ENCODE measurements around the gene RPS14. TPM values are rescaled to one million over a fixed set of nuclear protein-coding genes. Genes with fewer than 3 reads are reported as not detected.

Gene RPS14
- total and polyA plus RNA-seq, 2 donors = 3,141 to 4,031 TPM

GRCh38 chr5:150402229-150402773 lies 47.2 kb downstream of the RPS14 start:
- DNase-seq (ENCODE audit: low read depth in 6 of 9, low spot score in 9 of 9) = no peak
- Histone ChIP-seq H3K9me3 (ENCODE audit: control insufficient read depth in 2 of 2, insufficient read depth in 1 of 2, low read length in 1 of 2) (no peaks in the 10 kb centered on the region), H3K4me1 (ENCODE audit: control insufficient read depth in 2 of 2, insufficient read depth in 2 of 2, low read length in 2 of 2) (no peaks in the 10 kb centered on the region), H3K36me3 (ENCODE audit: control insufficient read depth in 2 of 2, insufficient read depth in 2 of 2, low read length in 1 of 2) (peaks cover 81 to 87% of the 10 kb centered on the region in 2 donors), H3K27ac (ENCODE audit: low read depth in 1 of 2, low read length in 1 of 2) (no peak overlapping the region), H3K27me3 (ENCODE audit: control insufficient read depth in 2 of 2, insufficient read depth in 1 of 2, low read length in 1 of 2) (no peaks in the 10 kb centered on the region), H3K4me3 (ENCODE audit: low read length in 2 of 2) (no peak overlapping the region)
- 94% methylated on average over 4 of the region's 4 CpGs for WGBS

- H3K4me1 ChIP-seq (ENCODE audit: control insufficient read depth in 2 of 2, insufficient read depth in 2 of 2, low read length in 2 of 2) = no peaks in the 10 kb centered on the region
These were observed 47.9 kb downstream of the RPS14 start for GRCh38 chr5:150401376-150402228.

DNA sequence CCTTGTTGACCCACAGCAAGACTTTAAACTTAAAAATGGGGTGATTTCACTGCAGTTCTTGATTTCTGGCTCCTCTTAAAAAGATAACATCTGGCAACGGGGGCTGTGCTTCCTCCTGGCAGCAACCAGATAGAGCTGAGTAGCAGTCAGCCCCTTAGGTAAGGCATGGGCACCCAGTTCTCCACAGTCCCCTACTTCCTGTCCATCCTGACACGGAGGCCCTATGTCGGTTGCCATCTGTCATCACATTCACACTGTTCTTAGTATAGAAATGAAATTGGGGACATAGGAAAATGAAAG lies 48.5 kb downstream of the RPS14 start:
- H3K4me1 ChIP-seq (ENCODE audit: control insufficient read depth in 2 of 2, insufficient read depth in 2 of 2, low read length in 2 of 2) = no peaks in the 10 kb centered on the region
- DNase-seq (ENCODE audit: low read depth in 6 of 9, low spot score in 9 of 9) = no peak
- H3K36me3 ChIP-seq (ENCODE audit: control insufficient read depth in 2 of 2, insufficient read depth in 2 of 2, low read length in 1 of 2) = peaks cover 84% of the 10 kb centered on the region in 2 donors
- no peak overlapping the region for H3K27ac ChIP-seq (ENCODE audit: low read depth in 1 of 2, low read length in 1 of 2)
- H3K9me3 ChIP-seq (ENCODE audit: control insufficient read depth in 2 of 2, insufficient read depth in 1 of 2, low read length in 1 of 2) = no peaks in the 10 kb centered on the region
- 66% methylated on average over 3 of the region's 3 CpGs for WGBS
- no peak overlapping the region for H3K4me3 ChIP-seq (ENCODE audit: low read length in 2 of 2)
- no peaks in the 10 kb centered on the region for H3K27me3 ChIP-seq (ENCODE audit: control insufficient read depth in 2 of 2, insufficient read depth in 1 of 2, low read length in 1 of 2)

More at GRCh38 chr5:150401376-150402228, 47.9 kb downstream of the RPS14 start:
- WGBS = 96% methylated on average over 11 of the region's 11 CpGs
- no peaks in the 10 kb centered on the region for H3K9me3 ChIP-seq (ENCODE audit: control insufficient read depth in 2 of 2, insufficient read depth in 1 of 2, low read length in 1 of 2)
- DNase-seq (ENCODE audit: low read depth in 6 of 9, low spot score in 9 of 9) = no peak
- no peak overlapping the region for H3K27ac ChIP-seq (ENCODE audit: low read depth in 1 of 2, low read length in 1 of 2)
- H3K36me3 ChIP-seq (ENCODE audit: control insufficient read depth in 2 of 2, insufficient read depth in 2 of 2, low read length in 1 of 2) = peaks cover 83 to 85% of the 10 kb centered on the region in 2 donors
- H3K27me3 ChIP-seq (ENCODE audit: control insufficient read depth in 2 of 2, insufficient read depth in 1 of 2, low read length in 1 of 2) = no peaks in the 10 kb centered on the region
- no peak overlapping the region for H3K4me3 ChIP-seq (ENCODE audit: low read length in 2 of 2)

DNA sequence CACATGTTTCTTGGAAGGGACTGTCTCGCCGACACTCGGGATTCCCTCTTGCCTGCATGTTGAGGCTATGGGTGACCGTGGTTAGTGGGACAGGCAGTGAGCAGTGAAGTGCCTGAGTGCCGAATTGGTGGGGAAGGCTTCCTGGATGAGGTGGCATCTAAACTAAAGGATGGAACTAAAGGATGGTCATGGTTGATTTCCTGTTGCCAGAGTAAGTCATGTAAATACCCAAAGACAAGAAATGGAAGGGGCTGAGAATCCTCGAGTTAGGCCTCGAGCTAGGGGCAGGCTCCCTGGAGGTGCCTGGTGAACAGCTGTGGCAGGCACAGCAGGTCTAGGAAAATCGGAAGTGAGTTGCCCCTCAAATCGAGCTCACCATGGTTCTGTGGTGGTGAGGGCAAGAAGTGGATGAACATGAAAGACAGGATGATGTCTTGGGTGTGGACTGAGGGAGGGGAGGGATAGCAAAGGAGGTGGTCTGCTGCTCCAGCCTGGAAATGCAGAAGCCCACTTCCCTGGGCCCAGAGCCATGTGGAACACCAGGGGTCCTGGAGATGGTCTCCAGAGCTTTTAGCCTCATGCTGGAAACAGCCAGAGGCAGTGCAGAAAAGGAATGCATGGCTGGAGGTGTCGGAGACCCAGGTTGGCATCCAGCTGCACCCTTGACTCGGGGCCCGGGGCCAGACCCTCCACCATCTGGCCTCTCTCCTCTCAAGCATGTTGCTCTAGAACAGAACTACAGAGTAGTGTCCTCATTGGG lies 49.0 kb downstream of the RPS14 start:
- 96% methylated on average over 12 of the region's 12 CpGs for WGBS
- H3K27me3 ChIP-seq (ENCODE audit: control insufficient read depth in 2 of 2, insufficient read depth in 1 of 2, low read length in 1 of 2) = no peaks in the 10 kb centered on the region
- H3K36me3 ChIP-seq (ENCODE audit: control insufficient read depth in 2 of 2, insufficient read depth in 2 of 2, low read length in 1 of 2) = peaks cover 85 to 86% of the 10 kb centered on the region in 2 donors
- H3K4me1 ChIP-seq (ENCODE audit: control insufficient read depth in 2 of 2, insufficient read depth in 2 of 2, low read length in 2 of 2) = no peaks in the 10 kb centered on the region
- no peak overlapping the region for H3K27ac ChIP-seq (ENCODE audit: low read depth in 1 of 2, low read length in 1 of 2)
- H3K4me3 ChIP-seq (ENCODE audit: low read length in 2 of 2) = no peak overlapping the region
- DNase-seq (ENCODE audit: low read depth in 6 of 9, low spot score in 9 of 9) = no peak
- no peaks in the 10 kb centered on the region for H3K9me3 ChIP-seq (ENCODE audit: control insufficient read depth in 2 of 2, insufficient read depth in 1 of 2, low read length in 1 of 2)

DNA sequence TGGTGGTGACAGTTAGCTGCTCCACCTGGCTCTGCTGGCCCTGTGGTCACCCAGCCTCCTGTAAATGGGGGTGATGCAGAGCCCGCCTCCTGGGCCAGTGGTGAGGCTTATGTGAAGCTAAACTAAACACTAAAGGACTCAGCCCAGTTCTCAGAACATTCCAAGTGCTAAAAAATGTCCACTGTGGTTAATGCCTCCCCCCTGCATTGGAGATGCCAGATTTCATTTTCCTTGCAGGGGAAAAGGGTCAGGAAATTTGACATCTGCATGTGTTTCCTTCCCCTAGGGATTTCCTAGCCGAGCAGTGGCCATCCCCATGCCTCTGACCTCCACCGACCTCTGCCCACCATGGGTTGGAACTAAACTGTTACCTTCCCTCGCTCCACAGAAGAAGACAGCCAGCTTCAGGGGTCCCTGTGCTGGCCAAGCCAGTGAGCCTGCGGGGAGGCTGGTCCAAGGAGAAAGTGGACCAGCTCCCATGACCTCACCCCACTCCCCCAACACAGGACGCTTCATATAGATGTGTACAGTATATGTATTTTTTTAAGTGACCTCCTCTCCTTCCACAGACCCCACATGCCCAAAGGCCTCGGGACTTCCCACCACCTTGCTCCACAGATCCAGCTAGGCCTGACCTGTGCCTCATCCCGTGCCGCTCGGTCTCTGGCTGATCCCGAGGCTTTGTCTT lies 49.9 kb downstream of the RPS14 start:
- 97% methylated on average over 11 of the region's 11 CpGs for WGBS
- Histone ChIP-seq H3K4me3 (ENCODE audit: low read length in 2 of 2) (no peak overlapping the region), H3K9me3 (ENCODE audit: control insufficient read depth in 2 of 2, insufficient read depth in 1 of 2, low read length in 1 of 2) (no peaks in the 10 kb centered on the region), H3K27ac (ENCODE audit: low read depth in 1 of 2, low read length in 1 of 2) (no peak overlapping the region), H3K27me3 (ENCODE audit: control insufficient read depth in 2 of 2, insufficient read depth in 1 of 2, low read length in 1 of 2) (no peaks in the 10 kb centered on the region), H3K4me1 (ENCODE audit: control insufficient read depth in 2 of 2, insufficient read depth in 2 of 2, low read length in 2 of 2) (no peaks in the 10 kb centered on the region), H3K36me3 (ENCODE audit: control insufficient read depth in 2 of 2, insufficient read depth in 2 of 2, low read length in 1 of 2) (peaks cover 83 to 85% of the 10 kb centered on the region in 2 donors)
- DNase-seq (ENCODE audit: low read depth in 6 of 9, low spot score in 9 of 9) = no peak

DNA sequence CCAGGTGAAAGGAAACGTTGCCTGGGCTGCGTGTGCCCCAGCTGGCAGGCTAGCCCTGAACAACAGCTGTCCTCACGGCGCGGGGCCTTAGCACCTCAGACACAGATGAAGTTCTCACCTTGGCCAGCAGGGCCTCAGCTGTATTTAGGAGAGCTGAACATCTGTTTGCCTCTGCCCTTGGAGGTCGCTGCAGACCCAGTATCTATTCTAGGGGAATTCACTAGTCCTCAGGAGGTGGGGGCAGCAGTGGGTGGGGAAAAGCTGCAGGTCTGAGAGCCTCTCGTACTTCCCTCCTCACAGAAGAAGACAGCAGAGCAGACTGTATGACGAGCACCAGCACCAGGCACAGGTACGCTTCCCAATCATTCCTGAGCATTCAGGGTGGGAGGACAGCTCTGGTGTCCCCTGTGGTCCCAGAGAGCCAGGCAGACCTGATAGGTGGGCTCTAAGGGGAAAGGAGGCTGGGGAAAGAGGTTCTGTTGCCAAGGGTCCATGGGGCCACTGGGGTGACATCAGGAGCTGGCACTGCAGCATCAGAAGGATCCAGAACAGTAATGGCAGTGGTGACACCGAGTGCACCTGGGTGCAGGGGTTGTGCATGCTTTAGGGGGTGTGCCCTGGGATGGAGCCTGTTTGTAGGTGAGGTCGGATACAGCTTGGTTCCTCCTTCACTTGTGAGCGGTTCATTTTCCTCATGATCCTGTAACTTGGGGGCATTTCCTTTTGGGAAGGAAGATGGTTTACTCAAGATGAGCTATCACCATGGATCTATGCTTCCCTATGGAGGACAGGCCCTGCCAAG lies 50.6 kb downstream of the RPS14 start:
- 84% methylated on average over 12 of the region's 12 CpGs for WGBS
- no peak for DNase-seq (ENCODE audit: low read depth in 6 of 9, low spot score in 9 of 9)
- Histone ChIP-seq H3K36me3 (ENCODE audit: control insufficient read depth in 2 of 2, insufficient read depth in 2 of 2, low read length in 1 of 2) (peaks cover 83 to 87% of the 10 kb centered on the region in 2 donors), H3K4me3 (ENCODE audit: low read length in 2 of 2) (no peak overlapping the region), H3K4me1 (ENCODE audit: control insufficient read depth in 2 of 2, insufficient read depth in 2 of 2, low read length in 2 of 2) (no peaks in the 10 kb centered on the region), H3K27me3 (ENCODE audit: control insufficient read depth in 2 of 2, insufficient read depth in 1 of 2, low read length in 1 of 2) (no peaks in the 10 kb centered on the region), H3K9me3 (ENCODE audit: control insufficient read depth in 2 of 2, insufficient read depth in 1 of 2, low read length in 1 of 2) (no peaks in the 10 kb centered on the region), H3K27ac (ENCODE audit: low read depth in 1 of 2, low read length in 1 of 2) (no peak overlapping the region)

DNA sequence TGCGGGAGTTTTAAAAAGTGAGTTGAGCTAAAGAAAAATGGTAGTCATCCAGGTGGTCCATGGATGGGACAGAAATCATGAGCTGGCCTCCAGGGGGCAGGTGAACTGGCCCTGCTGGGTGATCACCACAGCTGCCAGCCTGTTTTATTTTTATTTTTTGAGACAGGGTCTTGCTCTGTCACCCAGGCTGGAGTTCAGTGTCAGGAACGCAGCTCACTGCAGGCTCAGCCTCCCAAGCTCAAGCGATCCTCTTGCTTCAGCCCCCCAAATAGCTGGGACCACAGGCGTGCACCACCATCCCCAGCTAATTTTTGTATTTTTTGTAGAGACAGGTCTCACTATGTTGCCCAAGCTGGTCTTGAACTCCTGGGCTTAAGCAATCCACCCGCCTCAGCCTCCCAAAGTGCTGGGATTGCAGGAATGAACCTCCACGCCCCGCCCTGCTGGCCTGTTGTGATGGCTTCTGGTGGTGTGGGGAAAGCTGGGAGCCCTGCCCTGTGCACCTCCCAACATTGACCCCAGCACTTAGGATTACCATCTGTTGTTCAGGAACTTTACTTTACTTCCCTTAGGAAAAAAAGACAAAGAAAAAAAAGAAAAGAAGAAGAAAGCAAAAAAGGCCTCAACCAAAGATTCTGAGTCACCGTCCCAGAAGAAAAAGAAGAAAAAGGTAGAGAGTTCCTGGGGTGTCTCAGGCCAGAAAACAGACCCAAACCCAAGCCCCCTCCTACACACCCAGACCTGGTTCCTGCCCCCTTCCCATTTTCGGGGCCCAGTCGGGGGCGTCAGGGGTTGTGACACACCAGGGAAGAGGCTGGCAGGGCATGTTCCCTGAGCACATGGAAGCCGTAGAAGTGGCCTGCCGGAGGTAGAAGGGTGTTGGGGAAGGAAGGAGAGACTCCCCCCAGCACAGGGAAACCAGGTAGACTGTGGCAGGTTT lies 51.5 kb downstream of the RPS14 start:
- H3K27ac ChIP-seq (ENCODE audit: low read depth in 1 of 2, low read length in 1 of 2) = no peak overlapping the region
- no peaks in the 10 kb centered on the region for H3K9me3 ChIP-seq (ENCODE audit: control insufficient read depth in 2 of 2, insufficient read depth in 1 of 2, low read length in 1 of 2)
- no peak for DNase-seq (ENCODE audit: low read depth in 6 of 9, low spot score in 9 of 9)
- no peaks in the 10 kb centered on the region for H3K4me1 ChIP-seq (ENCODE audit: control insufficient read depth in 2 of 2, insufficient read depth in 2 of 2, low read length in 2 of 2)
- H3K27me3 ChIP-seq (ENCODE audit: control insufficient read depth in 2 of 2, insufficient read depth in 1 of 2, low read length in 1 of 2) = no peaks in the 10 kb centered on the region
- H3K4me3 ChIP-seq (ENCODE audit: low read length in 2 of 2) = no peak overlapping the region
- WGBS = 92% methylated on average over 13 of the region's 13 CpGs
- peaks cover 86 to 93% of the 10 kb centered on the region in 2 donors for H3K36me3 ChIP-seq (ENCODE audit: control insufficient read depth in 2 of 2, insufficient read depth in 2 of 2, low read length in 1 of 2)
